ENCODE data around the gene NLRP8. TPM values are rescaled to one million over a fixed set of nuclear protein-coding genes. Genes with fewer than 3 reads are reported as not detected.

NLRP8 gene
- total RNA-seq (not detected), polyA plus RNA-seq (not detected)
- long read RNA-seq, donor 1 = 0 reads
- long read RNA-seq, donor 2 = 0 reads

DNA sequence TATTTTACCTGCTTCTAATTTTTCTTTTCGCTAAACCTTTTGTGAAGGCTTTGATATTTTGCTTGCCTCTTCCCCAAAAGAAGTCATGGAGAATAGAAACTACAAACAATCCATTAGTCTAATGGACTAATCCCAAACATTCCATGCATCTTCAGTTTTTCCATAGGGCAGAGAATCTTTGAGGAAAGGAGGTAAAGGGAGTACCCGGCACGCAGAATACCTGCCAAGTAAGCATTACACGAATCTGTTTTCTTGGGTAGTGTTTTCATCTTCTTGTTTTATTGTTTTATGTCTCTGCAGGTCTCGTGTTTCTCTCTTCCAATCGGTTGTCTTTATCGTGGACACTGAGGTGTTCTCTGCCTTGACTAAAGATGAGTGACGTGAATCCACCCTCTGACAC is at the start of gene NLRP8:
Gene NLRP8, plus strand, starts transcription at position 301 of the 400 bp plus-strand sequence.
- peaks cover 0 to 13% (median 0%) of the 10 kb centered on the region in 7 donors for H3K27me3 ChIP-seq (replicated peaks in 1 of 7)
- TF ChIP-seq, protein P1, sequence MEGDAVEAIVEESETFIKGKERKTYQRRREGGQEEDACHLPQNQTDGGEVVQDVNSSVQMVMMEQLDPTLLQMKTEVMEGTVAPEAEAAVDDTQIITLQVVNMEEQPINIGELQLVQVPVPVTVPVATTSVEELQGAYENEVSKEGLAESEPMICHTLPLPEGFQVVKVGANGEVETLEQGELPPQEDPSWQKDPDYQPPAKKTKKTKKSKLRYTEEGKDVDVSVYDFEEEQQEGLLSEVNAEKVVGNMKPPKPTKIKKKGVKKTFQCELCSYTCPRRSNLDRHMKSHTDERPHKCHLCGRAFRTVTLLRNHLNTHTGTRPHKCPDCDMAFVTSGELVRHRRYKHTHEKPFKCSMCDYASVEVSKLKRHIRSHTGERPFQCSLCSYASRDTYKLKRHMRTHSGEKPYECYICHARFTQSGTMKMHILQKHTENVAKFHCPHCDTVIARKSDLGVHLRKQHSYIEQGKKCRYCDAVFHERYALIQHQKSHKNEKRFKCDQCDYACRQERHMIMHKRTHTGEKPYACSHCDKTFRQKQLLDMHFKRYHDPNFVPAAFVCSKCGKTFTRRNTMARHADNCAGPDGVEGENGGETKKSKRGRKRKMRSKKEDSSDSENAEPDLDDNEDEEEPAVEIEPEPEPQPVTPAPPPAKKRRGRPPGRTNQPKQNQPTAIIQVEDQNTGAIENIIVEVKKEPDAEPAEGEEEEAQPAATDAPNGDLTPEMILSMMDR (IDR thresholded peaks at IDR 0.05 in 8 of 11, conservative IDR thresholded peaks at IDR 0.05 in 3 of 11) = no peak
- TF ChIP-seq POLR2A (IDR thresholded peaks at IDR 0.05) (no peak), POLR2AphosphoS5 (IDR thresholded peaks at IDR 0.05) (no peak)
- H3K27ac ChIP-seq = no peak within 1 kb of the TSS
- 80 to 86% (median 85%) methylated on average over 8 of the region's 8 CpGs for WGBS, 5 donors
- H3K4me1 ChIP-seq = no peaks in the 10 kb centered on the region
- H3K9me3 ChIP-seq = peaks cover 0 to 60% (median 19%) of the 10 kb centered on the region in 8 donors
- no peak within 1 kb of the TSS for H3K4me3 ChIP-seq
- H3K36me3 ChIP-seq = no peaks in the 10 kb centered on the region
- intact Hi-C loops (cut with DNase I; ENCODE audit: low total_unique reads) = no loop called here
- no peak for DNase-seq

DNA sequence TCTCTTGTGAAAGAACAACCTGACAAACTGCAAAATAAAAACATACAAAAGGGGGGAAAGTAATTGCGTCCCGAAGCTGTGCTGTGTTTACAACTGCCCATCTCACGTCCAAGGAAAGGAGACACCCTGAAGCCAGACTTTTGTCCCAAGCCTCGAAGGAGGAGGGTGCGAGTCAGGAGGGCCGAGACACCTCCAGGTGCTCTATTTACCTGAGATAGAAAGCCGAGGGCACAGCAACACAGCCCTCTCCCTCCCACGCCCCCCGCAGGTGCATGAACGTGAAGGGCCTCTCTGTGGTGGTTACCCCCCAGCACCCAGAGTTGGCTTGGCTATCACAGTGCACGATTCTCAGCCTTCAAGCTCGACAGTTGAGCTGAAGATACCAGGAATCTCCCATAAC is 48.7 kb upstream of the NLRP8 start:
- Histone ChIP-seq H3K27me3 (replicated peaks in 1 of 7) (no peaks in the 10 kb centered on the region), H3K4me3 (no peak overlapping the region), H3K4me1 (no peaks in the 10 kb centered on the region), H3K9me3 (peaks cover 0 to 36% (median 7%) of the 10 kb centered on the region in 8 donors), H3K27ac (no peak overlapping the region), H3K36me3 (no peaks in the 10 kb centered on the region)
- 70 to 85% (median 74%) methylated on average over 10 to 12 of the region's 12 CpGs for WGBS, 5 donors
- DNase-seq = no peak
- intact Hi-C loops (cut with DNase I; ENCODE audit: low total_unique reads) = no loop called here
- TF ChIP-seq, protein P1 (IDR thresholded peaks at IDR 0.05 in 8 of 11, conservative IDR thresholded peaks at IDR 0.05 in 3 of 11) = no peak
- TF ChIP-seq POLR2AphosphoS5 (IDR thresholded peaks at IDR 0.05) (no peak), POLR2A (IDR thresholded peaks at IDR 0.05) (no peak)

DNA sequence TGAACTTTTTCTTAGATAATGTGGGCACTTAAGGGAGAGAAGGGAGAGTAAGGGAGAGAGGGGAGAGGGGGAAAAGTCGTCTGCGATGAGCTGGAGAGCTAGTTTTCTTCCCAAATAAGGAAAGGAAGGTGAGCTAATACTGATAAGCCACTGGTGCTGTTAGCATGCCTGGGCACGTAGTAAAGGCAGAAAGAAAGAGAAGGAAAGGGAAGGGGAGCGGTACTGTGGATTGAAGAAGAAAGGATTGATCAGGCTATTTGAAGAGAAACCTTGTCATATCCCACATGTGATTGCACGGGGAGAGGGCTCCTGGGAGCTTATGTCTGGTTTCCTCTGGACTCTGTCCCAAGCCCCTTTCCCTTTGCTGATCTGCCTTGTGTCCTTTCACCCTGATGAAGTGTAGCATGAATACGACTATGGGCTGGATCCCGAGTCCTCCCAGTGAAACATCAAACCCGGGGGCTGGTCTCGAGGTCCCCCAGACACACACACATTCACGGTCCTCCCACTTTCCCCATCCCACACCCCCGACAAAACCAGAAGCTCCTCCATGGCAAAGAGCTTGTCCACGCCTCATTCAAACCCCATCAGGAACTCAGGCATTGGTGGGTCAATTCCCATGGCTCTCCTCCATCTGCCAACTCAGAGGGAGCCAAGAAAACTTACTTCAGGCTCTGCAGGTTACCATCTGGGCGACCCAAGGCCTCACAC is 46.1 kb upstream of the NLRP8 start:
- H3K9me3 ChIP-seq = peaks cover 0 to 17% (median 2%) of the 10 kb centered on the region in 8 donors
- intact Hi-C loops (cut with DNase I; ENCODE audit: low total_unique reads) = no loop called here
- no peak for DNase-seq
- H3K4me3 ChIP-seq = no peak overlapping the region
- H3K27me3 ChIP-seq (replicated peaks in 1 of 7) = no peaks in the 10 kb centered on the region
- WGBS, 5 donors = 68 to 80% (median 75%) methylated on average over 13 of the region's 13 CpGs
- H3K36me3 ChIP-seq = no peaks in the 10 kb centered on the region
- H3K4me1 ChIP-seq = no peaks in the 10 kb centered on the region
- TF ChIP-seq POLR2AphosphoS5 (IDR thresholded peaks at IDR 0.05) = no peak
- TF ChIP-seq, protein P1 (IDR thresholded peaks at IDR 0.05 in 8 of 11, conservative IDR thresholded peaks at IDR 0.05 in 3 of 11) = no peak
- TF ChIP-seq POLR2A (IDR thresholded peaks at IDR 0.05) = no peak
- H3K27ac ChIP-seq = no peak overlapping the region

DNA sequence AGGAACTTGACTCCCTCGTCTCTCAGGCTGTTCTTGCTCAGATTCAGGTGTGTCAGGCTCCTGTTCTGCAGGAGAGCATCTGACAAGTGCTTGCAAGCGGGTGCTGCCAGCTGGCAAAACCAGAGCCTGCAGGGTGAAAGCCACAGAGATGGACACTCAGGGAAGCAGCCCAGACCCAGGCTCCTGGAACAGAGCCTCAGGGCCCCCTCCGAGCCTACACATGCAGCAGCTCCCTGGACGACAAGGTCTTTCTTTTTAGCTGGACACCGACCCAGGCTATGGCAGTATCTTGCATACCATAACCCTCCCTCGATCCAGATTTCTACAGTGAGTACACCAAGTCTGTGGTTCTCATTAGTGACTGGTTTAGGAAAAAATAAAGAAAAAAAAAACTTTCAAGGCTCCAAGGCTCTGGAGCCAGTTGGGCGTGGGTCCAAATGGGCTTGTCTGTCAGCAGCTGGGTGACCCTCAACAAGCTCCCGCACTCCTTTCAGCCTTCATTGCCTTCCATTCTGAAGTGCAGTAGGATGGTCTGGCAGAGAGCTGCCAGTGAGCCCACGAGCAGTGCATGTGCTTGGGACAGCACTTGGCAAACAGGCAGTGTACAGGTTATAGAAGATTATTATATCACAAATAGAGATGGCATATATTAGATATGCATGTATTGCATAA is 45.4 kb upstream of the NLRP8 start:
- Histone ChIP-seq H3K4me1 (no peaks in the 10 kb centered on the region), H3K36me3 (no peaks in the 10 kb centered on the region), H3K27ac (no peak overlapping the region), H3K27me3 (replicated peaks in 1 of 7) (no peaks in the 10 kb centered on the region), H3K9me3 (peaks cover 0 to 14% (median 3%) of the 10 kb centered on the region in 8 donors), H3K4me3 (no peak overlapping the region)
- intact Hi-C loops (cut with DNase I; ENCODE audit: low total_unique reads) = no loop called here
- TF ChIP-seq POLR2AphosphoS5 (IDR thresholded peaks at IDR 0.05) (no peak), POLR2A (IDR thresholded peaks at IDR 0.05) (no peak)
- TF ChIP-seq, protein P1 (IDR thresholded peaks at IDR 0.05 in 8 of 11, conservative IDR thresholded peaks at IDR 0.05 in 3 of 11) = no peak
- WGBS, 5 donors = 72 to 81% (median 79%) methylated on average over 7 to 9 of the region's 9 CpGs
- no peak for DNase-seq

Data from spleen (tissue), 13 donors.